ENCODE results near the gene TIMELESS.
"Not testable (repeated sequence)": the region's sequence is repeated elsewhere in the genome, so short reads cannot be mapped to it uniquely, and the experiment has no call there.

TIMELESS gene

GRCh38 chr12:56461235-56462159, 12.3 kb upstream of the TIMELESS start:
- DNase-seq = no peak

GRCh38 chr12:56457817-56458216, 8.6 kb upstream of the TIMELESS start:
- no peak for DNase-seq

GRCh38 chr12:56454557-56454956, 5.3 kb upstream of the TIMELESS start, which contains the start of gene MIP:
MIP (minus strand) TSS chr12:56454657; CDS start chr12:56454613, 44 bp downstream.
- DNase-seq = no peak

- no peak for DNase-seq
Observed at GRCh38 chr12:56451147-56451546, 1.9 kb upstream of the TIMELESS start.

- no peak for DNase-seq
Observed at GRCh38 chr12:56450241-56450640, 1.0 kb upstream of the TIMELESS start.

GRCh38 chr12:56449622-56449984, 377 bp upstream of the TIMELESS start:
- DNase-seq = no peak

GRCh38 chr12:56443208-56443607, 6.0 kb downstream of the TIMELESS start:
- not testable (repeated sequence) for DNase-seq

GRCh38 chr12:56437430-56438176, 11.6 kb downstream of the TIMELESS start:
- no peak for DNase-seq

- no peak for DNase-seq
Observed at GRCh38 chr12:56434828-56435227, 14.4 kb downstream of the TIMELESS start.

GRCh38 chr12:56431850-56432249, 17.4 kb downstream of the TIMELESS start:
- no peak for DNase-seq

GRCh38 chr12:56431288-56431687, 17.9 kb downstream of the TIMELESS start:
- DNase-seq = no peak

- DNase-seq = no peak
Observed at GRCh38 chr12:56425940-56426438, 23.2 kb downstream of the TIMELESS start.

GRCh38 chr12:56425193-56425592, 24.0 kb downstream of the TIMELESS start:
- DNase-seq = no peak

GRCh38 chr12:56420411-56420810, 28.8 kb downstream of the TIMELESS start:
- DNase-seq = no peak

- DNase-seq = no peak
Observed at GRCh38 chr12:56417739-56418138, 31.5 kb downstream of the TIMELESS start.

- DNase-seq = no peak
Observed at GRCh38 chr12:56414401-56414800, 34.8 kb downstream of the TIMELESS start.

- no peak for DNase-seq
Observed at GRCh38 chr12:56413392-56413791, 35.8 kb downstream of the TIMELESS start.

GRCh38 chr12:56411781-56412639, 37.2 kb downstream of the TIMELESS start:
- no peak for DNase-seq

GRCh38 chr12:56410768-56411167, 38.5 kb downstream of the TIMELESS start:
- no peak for DNase-seq

GRCh38 chr12:56408799-56409417, 40.3 kb downstream of the TIMELESS start:
- DNase-seq = no peak

- DNase-seq = not testable (repeated sequence)
Observed at GRCh38 chr12:56404227-56404626, 45.0 kb downstream of the TIMELESS start.

GRCh38 chr12:56401612-56402011, 47.6 kb downstream of the TIMELESS start:
- not testable (repeated sequence) for DNase-seq
